MCF 10A (cell line): Measurements from ENCODE around the gene SLC30A1. TPM values are rescaled to one million over a fixed set of nuclear protein-coding genes. Genes with fewer than 3 reads are reported as not detected.
A peak's percentile ranks its signal among the peaks of the same experiment; 100 is the strongest.

Experiments used
- BruUV-seq: library from RNA; stranded (reverse); fragments of 400-500 nt; replicated peaks from 2 replicates; lab custom pipeline; 2021; lab: Mats Ljungman, UMichigan
- CTCF ChIA-PET: fragments of 300-600 bp; sonication (Branson Sonifier 250); formaldehyde crosslinking; extraction: SDS; loops from one replicate; lab custom pipeline; 2021; ENCODE audit warnings: antibody characterized with exemption, inconsistent platforms; lab: Yijun Ruan, JAX
- POLR2A ChIA-PET: fragments of 300-600, 350-650 bp; sonication (Branson Sonifier 250); formaldehyde crosslinking; extraction: SDS; loops from one replicate; lab custom pipeline; 2020; ENCODE audit warnings: antibody characterized with exemption, inconsistent platforms; lab: Yijun Ruan, JAX
- DNase-seq: peaks from one replicate; pipeline ENCODE4 v3.0.0-alpha.2; 2018; ENCODE audit not compliant: unreplicated experiment
- H3K27ac Mint-ChIP-seq: one replicate; pipeline ENCODE4 v1.8.0; 2022; ENCODE audit warnings: mild to moderate bottlenecking, low read depth, mixed read lengths; ENCODE audit not compliant: unreplicated experiment
- H3K27me3 Mint-ChIP-seq: one replicate; pipeline ENCODE4 v1.8.0; 2022; ENCODE audit warnings: mixed read lengths; ENCODE audit not compliant: insufficient read depth, unreplicated experiment
- H3K36me3 Mint-ChIP-seq: one replicate; pipeline ENCODE4 v1.8.0; 2022; ENCODE audit warnings: mild to moderate bottlenecking, moderate library complexity, mixed read lengths; ENCODE audit not compliant: insufficient read depth, unreplicated experiment
- H3K4me1 Mint-ChIP-seq: one replicate; pipeline ENCODE4 v1.8.0; 2022; ENCODE audit warnings: mixed read lengths; ENCODE audit not compliant: insufficient read depth, unreplicated experiment
- H3K4me3 Mint-ChIP-seq: one replicate; pipeline ENCODE4 v1.8.0; 2022; ENCODE audit warnings: mild to moderate bottlenecking, moderate library complexity, mixed read lengths; ENCODE audit not compliant: unreplicated experiment
- H3K9me3 Mint-ChIP-seq: one replicate; pipeline ENCODE4 v1.8.0; 2022; ENCODE audit warnings: mixed read lengths; ENCODE audit not compliant: unreplicated experiment
- CTCF ChIP-seq: fragments of 200-600 bp; IDR thresholded peaks from one replicate; pipeline ENCODE4 v1.8.0; 2022; ENCODE audit warnings: antibody characterized with exemption, mild to moderate bottlenecking; ENCODE audit not compliant: unreplicated experiment
- intact Hi-C: fragments of 100-400 bp; cut with micrococcal nuclease; formaldehyde crosslinking; loops from 2 replicates; pipeline ENCODE4 v1.14.1; 2022
- total RNA-seq: library from RNA; stranded (reverse); gene quantifications from 2 replicates; pipeline ENCODE4 v1.2.3, GENCODE V29; 2022

SLC30A1 gene
- total RNA-seq, 1 experiment from 2014 or later, result 94.1 TPM

- Mint-ChIP-seq H3K9me3 (no peaks in the 10 kb centered on the region), H3K27me3 (no peaks in the 10 kb centered on the region), H3K4me3 (no peak overlapping the region), H3K4me1 (peaks cover 7% of the 10 kb centered on the region), H3K27ac (no peak overlapping the region), H3K36me3 (peaks cover 4% of the 10 kb centered on the region)
- DNase-seq, result no peak
- CTCF ChIA-PET, result interaction anchor here (0.5 to 1.7 kb wide), 9 partner anchors 30 to 436 kb away, joined by 3 to 11 read pairs (median 4); no protein-coding TSS in a partner anchor
- POLR2A ChIA-PET, result interaction anchor here (0.6 to 1.7 kb wide), 5 partner anchors 8 to 90 kb away, joined by 3 to 7 read pairs (median 4); no protein-coding TSS in a partner anchor
- no peak for TF ChIP-seq CTCF
- BruUV-seq, result no TSS peak
- intact Hi-C loops, result no loop called here
Observed at GRCh38 chr1:211557894-211558625, 20.9 kb downstream of the SLC30A1 start.

GRCh38 chr1:211553549-211553948, 25.4 kb downstream of the SLC30A1 start:
- Mint-ChIP-seq H3K27ac (no peak overlapping the region), H3K9me3 (no peaks in the 10 kb centered on the region), H3K27me3 (no peaks in the 10 kb centered on the region), H3K4me1 (peaks cover 21% of the 10 kb centered on the region), H3K36me3 (peaks cover 4% of the 10 kb centered on the region), H3K4me3 (no peak overlapping the region)
- TF ChIP-seq CTCF, result no peak
- intact Hi-C loops, result no loop called here
- no peak for DNase-seq
- POLR2A ChIA-PET, result interaction anchor here (0.9 to 3.7 kb wide), 4 partner anchors 13 to 92 kb away, joined by 3 to 18 read pairs (median 3); no protein-coding TSS in a partner anchor
- CTCF ChIA-PET, result interaction anchor here (0.6 to 6.1 kb wide), 8 partner anchors 8 to 230 kb away, joined by 3 to 58 read pairs (median 7); no protein-coding TSS in a partner anchor
- no TSS peak for BruUV-seq

- no peak for TF ChIP-seq CTCF
- DNase-seq, result peak; percentile 97
- Mint-ChIP-seq H3K27ac (peak overlapping the region; percentile 65), H3K4me1 (peaks cover 21% of the 10 kb centered on the region), H3K36me3 (peaks cover 4% of the 10 kb centered on the region), H3K9me3 (no peaks in the 10 kb centered on the region), H3K27me3 (no peaks in the 10 kb centered on the region), H3K4me3 (peak overlapping the region; percentile 36)
- TSS peak; percentile 90 for BruUV-seq
- intact Hi-C loops, result no loop called here
- POLR2A ChIA-PET, result interaction anchor here (0.6 to 3.7 kb wide), 17 partner anchors 9 to 294 kb away, joined by 3 to 21 read pairs (median 3); partner anchors contain the start of gene SLC30A1
- CTCF ChIA-PET, result interaction anchor here (0.5 to 6.1 kb wide), 13 partner anchors 10 to 1104 kb away, joined by 3 to 58 read pairs (median 3); no protein-coding TSS in a partner anchor
Observed at GRCh38 chr1:211551638-211552460, 27.1 kb downstream of the SLC30A1 start.
